ENCODE data around the gene NUCKS1. TPM values are rescaled to one million over a fixed set of nuclear protein-coding genes. Genes with fewer than 3 reads are reported as not detected.

Gene NUCKS1
- total RNA-seq, 2 experiments from 2014 or later: 80.6 to 84.7 TPM

DNA sequence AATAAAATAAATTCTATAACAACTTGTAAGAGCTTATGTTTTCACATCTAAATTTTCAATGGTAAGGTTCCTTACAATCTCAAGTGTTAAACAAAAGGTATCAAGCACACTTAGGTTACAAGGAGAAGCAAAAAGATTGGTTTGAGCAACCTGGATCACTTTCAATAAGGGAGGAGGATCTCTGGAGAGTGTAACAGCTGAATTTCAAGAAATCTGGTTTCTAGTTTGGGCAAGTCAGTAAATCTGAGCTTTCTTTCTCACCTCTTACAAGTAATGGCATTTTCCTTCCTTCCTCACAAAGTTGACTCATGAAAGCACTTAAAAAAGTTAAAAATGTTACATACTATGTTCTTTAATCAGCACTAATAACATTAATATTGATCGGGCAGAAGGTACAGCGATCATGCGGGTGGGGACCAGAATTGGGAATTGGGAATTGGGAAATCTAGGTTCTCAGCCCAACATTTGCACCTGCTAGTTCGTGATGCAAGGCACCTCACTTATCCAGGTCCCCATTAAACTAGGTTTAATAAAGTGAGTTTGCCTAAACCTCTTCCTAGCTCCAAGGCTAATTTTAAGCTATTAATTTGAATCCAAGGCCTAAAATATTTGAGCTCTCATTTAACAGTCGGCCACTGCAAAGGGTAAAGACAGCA, 3.1 kb downstream of the NUCKS1 start:
- CTCF ChIA-PET: interaction anchor here (1.2 to 1.3 kb wide), 2 partner anchors 15 to 36 kb away, joined by 3 to 4 read pairs; no protein-coding TSS in a partner anchor
- Histone ChIP-seq H3K27me3 (ENCODE audit: control insufficient read depth in 1 of 2, insufficient read depth in 2 of 2, low read length in 2 of 2) (no peaks in the 10 kb centered on the region), H3K36me3 (ENCODE audit: insufficient read depth, low read length) (peaks cover 7% of the 10 kb centered on the region), H3K27ac (ENCODE audit: low read depth in 1 of 2, low read length in 2 of 2) (no peak overlapping the region), H3K4me3 (ENCODE audit: low read length) (no peak overlapping the region), H3K9me3 (ENCODE audit: control insufficient read depth in 1 of 2, insufficient read depth in 1 of 2, low read length in 2 of 2) (no peaks in the 10 kb centered on the region), H3K4me1 (ENCODE audit: insufficient read depth, low read length) (peaks cover 8% of the 10 kb centered on the region)
- Mint-ChIP-seq H3K4me3 (peak overlapping the region; percentile 65), H3K4me1 (ENCODE audit: low read depth) (peaks cover 67% of the 10 kb centered on the region), H3K27me3 (no peaks in the 10 kb centered on the region), H3K36me3 (ENCODE audit: low read depth) (peaks cover 19% of the 10 kb centered on the region), H3K27ac (peak overlapping the region; percentile 13), H3K9me3 (no peaks in the 10 kb centered on the region)
- DNase-seq: no peak
- no peak for ATAC-seq (ENCODE audit: poor library complexity)
- TF ChIP-seq CTCF (IDR thresholded peaks at IDR 0.05): no peak
- intact Hi-C loops (cut with DNase I, micrococcal nuclease): loop anchor here in 1 of 2 experiments (5.0 kb wide), 1 partner anchor 35 kb away; no protein-coding TSS in a partner anchor
- POLR2A ChIA-PET: interaction anchor here (1.1 to 3.1 kb wide), 4 partner anchors 27 to 36 kb away, joined by 3 to 15 read pairs (median 5); partner anchors contain the start of gene RAB29

GRCh38 chr1:205744403-205744802, 5.6 kb downstream of the NUCKS1 start:
- Histone ChIP-seq H3K4me3 (ENCODE audit: low read length) (no peak overlapping the region), H3K36me3 (ENCODE audit: insufficient read depth, low read length) (peaks cover 10% of the 10 kb centered on the region), H3K4me1 (ENCODE audit: insufficient read depth, low read length) (peaks cover 8% of the 10 kb centered on the region), H3K27ac (ENCODE audit: low read depth in 1 of 2, low read length in 2 of 2) (no peak overlapping the region), H3K27me3 (ENCODE audit: control insufficient read depth in 1 of 2, insufficient read depth in 2 of 2, low read length in 2 of 2) (no peaks in the 10 kb centered on the region), H3K9me3 (ENCODE audit: control insufficient read depth in 1 of 2, insufficient read depth in 1 of 2, low read length in 2 of 2) (no peaks in the 10 kb centered on the region)
- DNase-seq (no peak), ATAC-seq (ENCODE audit: poor library complexity) (no peak)
- H3K27me3 Mint-ChIP-seq: no peaks in the 10 kb centered on the region
- TF ChIP-seq CTCF (IDR thresholded peaks at IDR 0.05): no peak
- peak overlapping the region; percentile 43 for H3K27ac Mint-ChIP-seq
- ChIA-PET POLR2A (interaction anchor here (0.6 to 3.1 kb wide), 3 partner anchors 10 to 113 kb away, joined by 3 to 15 read pairs (median 7); partner anchors contain the start of gene RAB29), CTCF (interaction anchor here (2.0 kb wide), 1 partner anchor 86 kb away, joined by 6 read pairs; no protein-coding TSS in a partner anchor)
- H3K36me3 Mint-ChIP-seq (ENCODE audit: low read depth): peaks cover 24% of the 10 kb centered on the region
- intact Hi-C loops (cut with DNase I, micrococcal nuclease): no loop called here
- no peak overlapping the region for H3K4me3 Mint-ChIP-seq
- H3K9me3 Mint-ChIP-seq: no peaks in the 10 kb centered on the region
- peaks cover 74% of the 10 kb centered on the region for H3K4me1 Mint-ChIP-seq (ENCODE audit: low read depth)

DNA sequence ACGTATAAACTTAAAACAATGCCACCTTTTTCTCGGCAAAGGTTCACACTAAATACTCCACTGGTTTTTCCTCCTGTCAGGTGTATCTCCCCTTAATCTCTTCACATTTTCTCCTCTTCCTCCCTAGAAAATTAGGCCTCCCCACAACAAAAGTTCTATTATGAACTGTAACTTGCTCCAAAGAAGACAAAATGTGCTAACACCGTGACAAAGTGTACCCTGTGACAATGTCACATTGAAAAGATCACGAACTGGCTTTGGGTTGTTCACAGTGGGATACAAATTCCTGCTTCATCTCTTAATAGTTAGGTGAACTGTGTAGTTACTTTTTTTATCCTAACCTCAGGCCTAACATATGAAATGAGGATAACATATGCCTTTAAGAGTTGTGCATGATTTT, 6.0 kb downstream of the NUCKS1 start:
- Histone ChIP-seq H3K36me3 (ENCODE audit: insufficient read depth, low read length) (peaks cover 13% of the 10 kb centered on the region), H3K27me3 (ENCODE audit: control insufficient read depth in 1 of 2, insufficient read depth in 2 of 2, low read length in 2 of 2) (no peaks in the 10 kb centered on the region), H3K9me3 (ENCODE audit: control insufficient read depth in 1 of 2, insufficient read depth in 1 of 2, low read length in 2 of 2) (no peaks in the 10 kb centered on the region), H3K4me3 (ENCODE audit: low read length) (no peak overlapping the region), H3K4me1 (ENCODE audit: insufficient read depth, low read length) (peaks cover 8% of the 10 kb centered on the region), H3K27ac (ENCODE audit: low read depth in 1 of 2, low read length in 2 of 2) (no peak overlapping the region)
- no peaks in the 10 kb centered on the region for H3K27me3 Mint-ChIP-seq
- DNase-seq: no peak
- H3K9me3 Mint-ChIP-seq: no peaks in the 10 kb centered on the region
- ChIA-PET CTCF (interaction anchor here (2.0 kb wide), 1 partner anchor 86 kb away, joined by 6 read pairs; no protein-coding TSS in a partner anchor), POLR2A (interaction anchor here (0.6 to 2.3 kb wide), 2 partner anchors 10 to 113 kb away, joined by 3 to 7 read pairs; no protein-coding TSS in a partner anchor)
- H3K4me3 Mint-ChIP-seq: no peak overlapping the region
- peaks cover 26% of the 10 kb centered on the region for H3K36me3 Mint-ChIP-seq (ENCODE audit: low read depth)
- ATAC-seq (ENCODE audit: poor library complexity): no peak
- no peak for TF ChIP-seq CTCF (IDR thresholded peaks at IDR 0.05)
- peak overlapping the region; percentile 43 for H3K27ac Mint-ChIP-seq
- intact Hi-C loops (cut with DNase I, micrococcal nuclease): no loop called here
- H3K4me1 Mint-ChIP-seq (ENCODE audit: low read depth): peaks cover 78% of the 10 kb centered on the region

Data from CD4-positive, alpha-beta T cell (primary cell).